Neural cell (in vitro differentiated cells): ENCODE data around the gene HLA-DMA. TPM values are rescaled to one million over a fixed set of nuclear protein-coding genes. Genes with fewer than 3 reads are reported as not detected.

ENCODE experiments used
- H2AFZ ChIP-seq: fragments of 200-600, 300-800 bp; sonication (generic), shearing (Covaris generic); 2 replicates; pipeline ENCODE4 v1.6.0; 2014; ENCODE audit warnings: low read depth, mild to moderate bottlenecking, antibody characterized with exemption, low read length, moderate library complexity
- H3F3A ChIP-seq: fragments of 200-600 bp; shearing (Covaris generic); 2 replicates; pipeline ENCODE4 v1.6.1; 2016; ENCODE audit warnings: mild to moderate bottlenecking, moderate library complexity, mixed read lengths, antibody characterized with exemption, low read length; ENCODE audit not compliant: insufficient read depth, poor library complexity, severe bottlenecking
- H3K27ac ChIP-seq: fragments of 200-600, 300-800 bp; sonication (generic), shearing (Covaris generic); 2 replicates; pipeline ENCODE4 v1.5.1; 2014; ENCODE audit warnings: mild to moderate bottlenecking, low read length, moderate library complexity
- H3K27me3 ChIP-seq: fragments of 300-800, 200-600 bp; sonication (generic), shearing (Covaris generic); 2 replicates; pipeline ENCODE4 v1.6.0; 2014; ENCODE audit warnings: mild to moderate bottlenecking, low read depth, low read length, moderate library complexity; ENCODE audit not compliant: insufficient read depth
- H3K36me3 ChIP-seq: fragments of 300-800, 200-600 bp; sonication (generic), shearing (Covaris generic); 2 replicates; pipeline ENCODE4 v1.5.1; 2014; ENCODE audit warnings: mild to moderate bottlenecking, antibody characterized with exemption, low read length, moderate library complexity; ENCODE audit not compliant: insufficient read depth
- H3K4me2 ChIP-seq: fragments of 300-800, 200-600 bp; sonication (generic), shearing (Covaris generic); 2 replicates; pipeline ENCODE4 v1.6.0; 2014; ENCODE audit warnings: mild to moderate bottlenecking, low read length
- H3K4me3 ChIP-seq: fragments of 300-800, 200-600 bp; sonication (generic), shearing (Covaris generic); 2 replicates; pipeline ENCODE4 v1.5.1; 2014; ENCODE audit warnings: mild to moderate bottlenecking, low read length, moderate library complexity
- H3K79me2 ChIP-seq: fragments of 200-600 bp; shearing (Covaris generic); replicated peaks from 2 replicates; pipeline ENCODE4 v1.6.0; 2014; ENCODE audit warnings: mild to moderate bottlenecking, low read length, moderate library complexity; ENCODE audit not compliant: insufficient read depth
- H3K9ac ChIP-seq: fragments of 300-800, 200-600 bp; sonication (generic), shearing (Covaris generic); 2 replicates; pipeline ENCODE4 v1.6.1; 2016; ENCODE audit warnings: mild to moderate bottlenecking, low read length, mixed read lengths
- H3K9me2 ChIP-seq: fragments of 200-600 bp; shearing (Covaris generic); 2 replicates; pipeline ENCODE4 v1.6.1; 2016; ENCODE audit warnings: mild to moderate bottlenecking, low read length, mixed read lengths; ENCODE audit not compliant: insufficient read depth
- H3K9me3 ChIP-seq: fragments of 200-600, 300-800 bp; sonication (generic), shearing (Covaris generic); 2 replicates; pipeline ENCODE4 v1.6.1; 2016; ENCODE audit warnings: mild to moderate bottlenecking, mixed run types, low read length, moderate library complexity, mixed read lengths
- H4K20me1 ChIP-seq: fragments of 200-600 bp; shearing (Covaris generic); 2 replicates; pipeline ENCODE4 v1.6.1; 2016; ENCODE audit warnings: mild to moderate bottlenecking, mixed run types; ENCODE audit not compliant: insufficient read depth
- CTCF ChIP-seq: fragments of 450-650 bp; IDR thresholded peaks from 2 replicates; pipeline ENCODE4 v1.5.1; 2014; ENCODE audit warnings: antibody characterized with exemption, mild to moderate bottlenecking, moderate library complexity; ENCODE audit not compliant: poor library complexity, severe bottlenecking
- EP300 ChIP-seq: fragments of 450-650 bp; conservative IDR thresholded peaks from 2 replicates; pipeline ENCODE4 v1.6.1; 2014; ENCODE audit warnings: antibody characterized with exemption, mild to moderate bottlenecking, moderate library complexity; ENCODE audit not compliant: poor library complexity, severe bottlenecking
- EZH2 ChIP-seq: fragments of 200-600, 300-800 bp; shearing (Covaris generic), sonication (generic); IDR thresholded peaks from 2 replicates; pipeline ENCODE4 v1.6.1; 2014; ENCODE audit warnings: antibody characterized with exemption, low read length, borderline replicate concordance, mild to moderate bottlenecking; ENCODE audit not compliant: insufficient read depth, poor library complexity, severe bottlenecking
- MXI1 ChIP-seq: fragments of 450-650 bp; conservative IDR thresholded peaks from 2 replicates; pipeline ENCODE4 v1.6.1; 2014; ENCODE audit warnings: antibody characterized with exemption, mild to moderate bottlenecking; ENCODE audit not compliant: poor library complexity, severe bottlenecking
- POLR2AphosphoS5 ChIP-seq: IDR thresholded peaks from 2 replicates; pipeline ENCODE4 v1.6.1; 2012
- RAD21 ChIP-seq: fragments of 450-650 bp; conservative IDR thresholded peaks from 2 replicates; pipeline ENCODE4 v1.6.1; 2014; ENCODE audit warnings: antibody characterized with exemption, mild to moderate bottlenecking, moderate library complexity
- REST ChIP-seq: IDR thresholded peaks from 2 replicates; pipeline ENCODE4 v1.6.1; 2012; ENCODE audit warnings: borderline replicate concordance
- SMC3 ChIP-seq: fragments of 450-650 bp; conservative IDR thresholded peaks from 2 replicates; pipeline ENCODE4 v1.6.1; 2014; ENCODE audit warnings: antibody characterized with exemption, mild to moderate bottlenecking, moderate library complexity; ENCODE audit not compliant: poor library complexity
- TAF1 ChIP-seq: IDR thresholded peaks from 2 replicates; pipeline ENCODE4 v1.6.1; 2012; ENCODE audit warnings: low read depth
- polyA plus RNA-seq: library from polyadenylated mRNA; depleted of rRNA; stranded (reverse); fragments of >200 nt; gene quantifications from 2 replicates; pipeline ENCODE4 v1.2.3, GENCODE V29; 2014

Gene HLA-DMA
- polyA plus RNA-seq, 1 donor from 2014 or later: 4.4 TPM

GRCh38 chr6:32980488-32981038 lies 27.7 kb upstream of the HLA-DMA start:
- TF ChIP-seq RAD21 (no peak), REST (no peak), TAF1 (no peak), MXI1 (no peak), EP300 (no peak)
- Histone ChIP-seq H3K27ac (no peak overlapping the region), H3K27me3 (no peaks in the 10 kb centered on the region), H2AFZ (no peak overlapping the region), H3K79me2 (peaks cover 34% of the 10 kb centered on the region), H3F3A (peaks cover 4% of the 10 kb centered on the region), H3K9me3 (no peaks in the 10 kb centered on the region), H3K4me2 (no peak overlapping the region), H3K9ac (no peak overlapping the region), H4K20me1 (peaks cover 32% of the 10 kb centered on the region), H3K9me2 (no peaks in the 10 kb centered on the region), H3K36me3 (peaks cover 21% of the 10 kb centered on the region), H3K4me3 (no peak overlapping the region)

GRCh38 chr6:32979720-32980487 lies 27.0 kb upstream of the HLA-DMA start:
- peaks cover 22% of the 10 kb centered on the region for H3K36me3 ChIP-seq
- H3K79me2 ChIP-seq: peaks cover 40% of the 10 kb centered on the region

GRCh38 chr6:32977953-32978324 lies 25.0 kb upstream of the HLA-DMA start:
- TF ChIP-seq TAF1 (no peak), MXI1 (no peak), POLR2AphosphoS5 (no peak), RAD21 (no peak), REST (no peak), EP300 (no peak), SMC3 (no peak), EZH2 (no peak), CTCF (no peak)

More at GRCh38 chr6:32979720-32980487, 27.0 kb upstream of the HLA-DMA start:
- Histone ChIP-seq H3K9me3 (no peaks in the 10 kb centered on the region), H3K27ac (no peak overlapping the region), H3K9ac (no peak overlapping the region), H3K9me2 (no peaks in the 10 kb centered on the region), H2AFZ (no peak overlapping the region), H3K4me3 (no peak overlapping the region), H4K20me1 (peaks cover 38% of the 10 kb centered on the region), H3K4me2 (no peak overlapping the region), H3F3A (peaks cover 4% of the 10 kb centered on the region), H3K27me3 (no peaks in the 10 kb centered on the region)
- TF ChIP-seq TAF1 (no peak), EZH2 (no peak), MXI1 (no peak), POLR2AphosphoS5 (no peak), EP300 (no peak), RAD21 (no peak), SMC3 (no peak)

More at GRCh38 chr6:32977953-32978324, 25.0 kb upstream of the HLA-DMA start:
- Histone ChIP-seq H3K36me3 (peaks cover 27% of the 10 kb centered on the region), H2AFZ (no peak overlapping the region), H3K9me2 (no peaks in the 10 kb centered on the region), H3K9ac (no peak overlapping the region), H3K27me3 (no peaks in the 10 kb centered on the region), H3F3A (peaks cover 4% of the 10 kb centered on the region), H3K4me2 (no peak overlapping the region), H3K4me3 (no peak overlapping the region), H4K20me1 (peaks cover 57% of the 10 kb centered on the region), H3K27ac (no peak overlapping the region), H3K79me2 (peaks cover 60% of the 10 kb centered on the region), H3K9me3 (no peaks in the 10 kb centered on the region)
